Endothelial cell of umbilical vein (primary cell): Measurements from ENCODE around the gene DIAPH2. TPM values are rescaled to one million over a fixed set of nuclear protein-coding genes. Genes with fewer than 3 reads are reported as not detected.
"Not testable (repeated sequence)": the region's sequence is repeated elsewhere in the genome, so short reads cannot be mapped to it uniquely, and the experiment has no call there.

Experiments used
- BruUV-seq: library from RNA; stranded (reverse); fragments of 400-500 nt; replicated peaks from 2 replicates; lab custom pipeline; 2021; lab: Mats Ljungman, UMichigan
- CTCF ChIA-PET: fragments of 300-600, 350-600 bp; sonication (Branson Sonifier 250); formaldehyde crosslinking; loops from one replicate; lab custom pipeline; 2021; ENCODE audit warnings: antibody characterized with exemption, inconsistent platforms; lab: Charles Lee
- POLR2A ChIA-PET: fragments of 300-600, 350-600 bp; sonication (Branson Sonifier 250); formaldehyde crosslinking; loops from one replicate; lab custom pipeline; 2021; ENCODE audit warnings: antibody characterized with exemption, inconsistent platforms; lab: Charles Lee
- DNase-seq: peaks from one replicate; pipeline ENCODE4 v3.0.0-alpha.2; 2011; ENCODE audit warnings: low read depth, low spot score
- FAIRE-seq: peaks from 2 replicates; lab custom pipeline; 2011; peaks lifted over from hg19 to GRCh38; lab: Jason Lieb, UNC
- H2AFZ ChIP-seq: 2 replicates; pipeline ENCODE4 v1.6.0; 2012; ENCODE audit warnings: low read depth, low read length, control low read depth, inconsistent platforms
- H3K27ac ChIP-seq: 2 replicates; pipeline ENCODE4 v1.5.1; 2011; ENCODE audit warnings: low read depth, mild to moderate bottlenecking, control low read depth, low read length, moderate library complexity; ENCODE audit not compliant: insufficient read depth
- H3K27me3 ChIP-seq, 2 experiments: 2 replicates each; pipeline versions ENCODE4 v1.6.0 to v1.6.1; 2011; ENCODE audit warnings: low read length in 2 of 2, mixed read lengths in 1 of 2; ENCODE audit not compliant: control insufficient read depth in 2 of 2, insufficient read depth in 2 of 2
- H3K36me3 ChIP-seq, 2 experiments: 2 replicates in 1 of 2; 3 replicates in 1 of 2; pipeline ENCODE4 v1.5.1; 2011; ENCODE audit warnings: low read length in 2 of 2, mild to moderate bottlenecking in 1 of 2, moderate library complexity in 1 of 2; ENCODE audit not compliant: control insufficient read depth in 2 of 2, insufficient read depth in 2 of 2; ENCODE audit errors: extremely low read depth in 1 of 2
- H3K4me1 ChIP-seq: 3 replicates; pipeline ENCODE4 v1.5.1; 2011; ENCODE audit warnings: mild to moderate bottlenecking, low read length; ENCODE audit not compliant: control insufficient read depth, insufficient read depth; ENCODE audit errors: extremely low read depth
- H3K4me2 ChIP-seq: 2 replicates; pipeline ENCODE4 v1.6.1; 2011; ENCODE audit warnings: low read length, control low read depth, mixed read lengths; ENCODE audit not compliant: insufficient read depth
- H3K4me3 ChIP-seq, 3 experiments: fragments of 200-600 bp in 1 of 3; sonication (generic), shearing (Covaris generic) in 1 of 3; replicated peaks in 1 of 3; 2 replicates each; pipeline ENCODE4 v1.5.1; 2011 to 2016; ENCODE audit warnings: control low read depth in 3 of 3, low read length in 3 of 3, mild to moderate bottlenecking in 2 of 3, inconsistent platforms in 1 of 3, low read depth in 1 of 3, moderate library complexity in 1 of 3; ENCODE audit not compliant: insufficient read depth in 1 of 3
- H3K79me2 ChIP-seq: 2 replicates; pipeline ENCODE4 v1.6.0; 2012; ENCODE audit warnings: low read length, inconsistent platforms; ENCODE audit not compliant: control insufficient read depth, insufficient read depth
- H3K9ac ChIP-seq: replicated peaks from 2 replicates; pipeline ENCODE3; 2011; ENCODE audit warnings: low read length, control low read depth; ENCODE audit not compliant: insufficient read depth; ENCODE audit errors: extremely low read depth
- H3K9me1 ChIP-seq: replicated peaks from 3 replicates; pipeline ENCODE4 v1.6.0; 2011; ENCODE audit warnings: mild to moderate bottlenecking, low read length; ENCODE audit not compliant: control insufficient read depth, insufficient read depth; ENCODE audit errors: extremely low read depth
- H3K9me3 ChIP-seq: replicated peaks from 2 replicates; pipeline ENCODE4 v1.5.1; 2012; ENCODE audit warnings: low read length, inconsistent platforms; ENCODE audit not compliant: control insufficient read depth, insufficient read depth
- H4K20me1 ChIP-seq: replicated peaks from 2 replicates; pipeline ENCODE3; 2011; ENCODE audit warnings: mild to moderate bottlenecking, low read length; ENCODE audit not compliant: control insufficient read depth, insufficient read depth; ENCODE audit errors: extremely low read depth
- CTCF ChIP-seq, 2 donors: IDR thresholded peaks; 1 replicate in 1 of 2; 2 replicates in 1 of 2; pipeline ENCODE4 v1.5.1; 2011; ENCODE audit warnings: low read length in 2 of 2, mild to moderate bottlenecking in 2 of 2, moderate library complexity in 2 of 2, control low read depth in 1 of 2, inconsistent platforms in 1 of 2, low read depth in 1 of 2; ENCODE audit not compliant: insufficient read depth in 1 of 2; ENCODE audit errors: extremely low read depth in 1 of 2
- GATA2 ChIP-seq: IDR thresholded peaks from 2 replicates; pipeline ENCODE4 v1.7.0; 2011; ENCODE audit warnings: low read depth, mild to moderate bottlenecking, moderate library complexity, mixed read lengths, low read length; ENCODE audit not compliant: insufficient read length, insufficient read depth
- JUN ChIP-seq: IDR thresholded peaks from 2 replicates; pipeline ENCODE4 v1.6.1; 2011; ENCODE audit warnings: borderline replicate concordance, low read depth; ENCODE audit not compliant: insufficient read length, insufficient read depth
- MAX ChIP-seq: IDR thresholded peaks from 2 replicates; pipeline ENCODE4 v1.6.1; 2011; ENCODE audit not compliant: insufficient read depth, insufficient read length
- MYC ChIP-seq: IDR thresholded peaks from one replicate; pipeline ENCODE4 v1.6.1; 2011; ENCODE audit warnings: mild to moderate bottlenecking, low read depth, low read length
- POLR2A ChIP-seq: IDR thresholded peaks from 2 replicates; pipeline ENCODE4 v1.6.1; 2012; ENCODE audit warnings: low read depth, mild to moderate bottlenecking, control low read depth, low read length
- POLR2AphosphoS5 ChIP-seq: IDR thresholded peaks from 2 replicates; pipeline ENCODE4 v1.6.1; 2012; ENCODE audit warnings: low read depth, mild to moderate bottlenecking, control low read depth, low read length, moderate library complexity; ENCODE audit not compliant: insufficient read depth
- dilution Hi-C: fragments of 300-500 bp; cut with MboI; formaldehyde crosslinking; loops from one replicate; pipeline ENCODE4 v1.15.0; 2019; ENCODE audit warnings: low sequenced_read_pairs; ENCODE audit not compliant: extremely low pct_ligation_motif_present
- intact Hi-C: fragments of 100-400 bp; cut with micrococcal nuclease; formaldehyde crosslinking; loops from one replicate; pipeline ENCODE4 v1.10.0; 2022
- polyA plus RNA-seq, 4 experiments: library from polyadenylated mRNA; depleted of rRNA in 3 of 4; stranded (reverse) in 3 of 4; unstranded in 1 of 4; fragments of >200 nt; gene quantifications; 2 replicates each; pipeline versions ENCODE4 v1.2.1 to v1.2.3, GENCODE V29; 2011 to 2012; ENCODE audit warnings: missing spikeins in 1 of 4
- total RNA-seq: library from RNA; stranded (reverse); gene quantifications from 2 replicates; pipeline ENCODE4 v1.2.3, GENCODE V29; 2021

DIAPH2 gene
- total and polyA plus RNA-seq, 2 donors (not counting 3 experiments of a cell fraction or from before 2014, with no cell fraction given): 3.0 to 30.0 TPM

- peaks cover 5% of the 10 kb centered on the region for H3K4me1 ChIP-seq
- no peaks in the 10 kb centered on the region for H3K27me3 ChIP-seq
- H4K20me1 ChIP-seq: no peaks in the 10 kb centered on the region
- H3K27ac ChIP-seq: no peak overlapping the region
- no peak for TF ChIP-seq POLR2AphosphoS5
- no peak for TF ChIP-seq MYC
- ChIA-PET POLR2A (no interaction called here), CTCF (no interaction called here)
- BruUV-seq: no TSS peak
- H3K9me3 ChIP-seq: no peaks in the 10 kb centered on the region
- H2AFZ ChIP-seq: no peak overlapping the region
- H3K9me1 ChIP-seq: no peaks in the 10 kb centered on the region
- no peak for DNase-seq
- H3K4me2 ChIP-seq: no peak overlapping the region
- H3K4me3 ChIP-seq: no peak overlapping the region
- no peaks in the 10 kb centered on the region for H3K79me2 ChIP-seq
- no peak for FAIRE-seq
- intact Hi-C loops: no loop called here
- no peak overlapping the region for H3K9ac ChIP-seq
- H3K36me3 ChIP-seq: no peaks in the 10 kb centered on the region
- dilution Hi-C loops: no loop called here
Measured at GRCh38 chrX:97402903-97403302, 718.3 kb downstream of the DIAPH2 start.

- ChIA-PET CTCF (no interaction called here), POLR2A (no interaction called here)
- H3K36me3 ChIP-seq: no peaks in the 10 kb centered on the region
- H3K9me3 ChIP-seq: no peaks in the 10 kb centered on the region
- FAIRE-seq: no peak
- no peaks in the 10 kb centered on the region for H4K20me1 ChIP-seq
- TF ChIP-seq POLR2A: no peak
- TF ChIP-seq MAX: no peak
- no peak for TF ChIP-seq JUN
- no peak for TF ChIP-seq CTCF (IDR thresholded peaks at IDR 0.05; ENCODE audit: extremely low read depth in 1 of 2, insufficient read depth in 1 of 2, low read depth in 1 of 2, low read length in 2 of 2)
- no peak for TF ChIP-seq MYC
- no peak for TF ChIP-seq GATA2
- no peak for TF ChIP-seq POLR2AphosphoS5
- H3K4me3 ChIP-seq: no peak overlapping the region
- no peak overlapping the region for H3K9ac ChIP-seq
- H2AFZ ChIP-seq: no peak overlapping the region
- DNase-seq: no peak
- H3K4me1 ChIP-seq: no peaks in the 10 kb centered on the region
- H3K79me2 ChIP-seq: no peaks in the 10 kb centered on the region
- no peak overlapping the region for H3K4me2 ChIP-seq
- H3K27me3 ChIP-seq: no peaks in the 10 kb centered on the region
- no TSS peak for BruUV-seq
- intact Hi-C loops: no loop called here
- H3K9me1 ChIP-seq: no peaks in the 10 kb centered on the region
- no peak overlapping the region for H3K27ac ChIP-seq
- dilution Hi-C loops: no loop called here
Measured at GRCh38 chrX:97405031-97405660, 720.5 kb downstream of the DIAPH2 start.

GRCh38 chrX:97409632-97410415 is 725.2 kb downstream of the DIAPH2 start:
- H3K9me1 ChIP-seq, H3K36me3 ChIP-seq, H3K27ac ChIP-seq, H2AFZ ChIP-seq, dilution Hi-C loops, H3K79me2 ChIP-seq, BruUV-seq, H3K4me2 ChIP-seq, H4K20me1 ChIP-seq, H3K27me3 ChIP-seq, CTCF ChIA-PET, H3K9ac ChIP-seq, H3K9me3 ChIP-seq, H3K4me3 ChIP-seq, FAIRE-seq, intact Hi-C loops, H3K4me1 ChIP-seq, DNase-seq, POLR2A ChIA-PET: not testable (repeated sequence)
